HUES6 (cell line): ENCODE data around the gene ANP32D.
"Not testable (repeated sequence)": the region's sequence is repeated elsewhere in the genome, so short reads cannot be mapped to it uniquely, and the experiment has no call there.

Experiments used
- H3K27ac ChIP-seq: 2 replicates; pipeline ENCODE4 v1.7.0; 2013; ENCODE audit warnings: low read depth, mild to moderate bottlenecking, low read length, inconsistent platforms
- H3K27me3 ChIP-seq: 2 replicates; pipeline ENCODE4 v1.6.1; 2013; ENCODE audit warnings: low read length; ENCODE audit not compliant: control insufficient read depth, insufficient read depth
- H3K36me3 ChIP-seq: 2 replicates; pipeline ENCODE4 v1.6.1; 2013; ENCODE audit warnings: low read length; ENCODE audit not compliant: control insufficient read depth, insufficient read depth
- H3K4me1 ChIP-seq: 2 replicates; pipeline ENCODE4 v1.6.1; 2013; ENCODE audit warnings: low read length; ENCODE audit not compliant: control insufficient read depth, insufficient read depth
- H3K4me3 ChIP-seq: 2 replicates; pipeline ENCODE4 v1.5.1; 2013; ENCODE audit warnings: low read depth, low read length
- H3K9ac ChIP-seq: one replicate; pipeline ENCODE4 v1.6.1; 2013; ENCODE audit warnings: mild to moderate bottlenecking, low read length
- H3K9me3 ChIP-seq: 2 replicates; pipeline ENCODE4 v1.6.1; 2013; ENCODE audit warnings: low read depth, low read length; ENCODE audit not compliant: control insufficient read depth, insufficient read depth

ANP32D gene

GRCh38 chr12:48454667-48455066 lies 17.7 kb upstream of the ANP32D start:
- no peaks in the 10 kb centered on the region for H3K4me1 ChIP-seq
- no peaks in the 10 kb centered on the region for H3K36me3 ChIP-seq
- peaks cover 10% of the 10 kb centered on the region; the same call in 1 of the 2 replicates for H3K9me3 ChIP-seq
- H3K9ac ChIP-seq: no peak overlapping the region
- H3K27ac ChIP-seq: no peak overlapping the region
- H3K4me3 ChIP-seq: no peak overlapping the region
- no peaks in the 10 kb centered on the region for H3K27me3 ChIP-seq

- Histone ChIP-seq H3K4me1 (no peaks in the 10 kb centered on the region), H3K4me3 (no peak overlapping the region), H3K27me3 (no peaks in the 10 kb centered on the region), H3K27ac (no peak overlapping the region), H3K36me3 (no peaks in the 10 kb centered on the region), H3K9me3 (peaks cover 6% of the 10 kb centered on the region; the same call in 1 of the 2 replicates), H3K9ac (no peak overlapping the region)
Observed at GRCh38 chr12:48455116-48455515, 17.2 kb upstream of the ANP32D start.

GRCh38 chr12:48459259-48459658 lies 13.1 kb upstream of the ANP32D start:
- no peaks in the 10 kb centered on the region for H3K4me1 ChIP-seq
- no peak overlapping the region for H3K9ac ChIP-seq
- H3K27me3 ChIP-seq: no peaks in the 10 kb centered on the region
- H3K9me3 ChIP-seq: no peaks in the 10 kb centered on the region
- no peak overlapping the region for H3K27ac ChIP-seq
- H3K36me3 ChIP-seq: no peaks in the 10 kb centered on the region
- H3K4me3 ChIP-seq: no peak overlapping the region

- H3K4me3 ChIP-seq, H3K9ac ChIP-seq, H3K4me1 ChIP-seq, H3K27me3 ChIP-seq, H3K27ac ChIP-seq, H3K36me3 ChIP-seq: not testable (repeated sequence)
- peaks cover 54% of the 10 kb centered on the region for H3K9me3 ChIP-seq
Observed at GRCh38 chr12:48469027-48469426, 3.3 kb upstream of the ANP32D start.

GRCh38 chr12:48473061-48473460 lies 702 bp downstream of the ANP32D start:
- Histone ChIP-seq H3K4me1 (no peaks in the 10 kb centered on the region), H3K9me3 (peaks cover 46% of the 10 kb centered on the region), H3K27me3 (no peaks in the 10 kb centered on the region), H3K36me3 (no peaks in the 10 kb centered on the region), H3K27ac (no peak overlapping the region), H3K4me3 (no peak overlapping the region), H3K9ac (no peak overlapping the region)

GRCh38 chr12:48474497-48474896 lies 2.1 kb downstream of the ANP32D start:
- not testable (repeated sequence) for H3K36me3 ChIP-seq, H3K9ac ChIP-seq, H3K4me1 ChIP-seq, H3K27me3 ChIP-seq, H3K4me3 ChIP-seq, H3K27ac ChIP-seq
- peaks cover 33% of the 10 kb centered on the region for H3K9me3 ChIP-seq

- no peaks in the 10 kb centered on the region for H3K4me1 ChIP-seq
- no peak within 1 kb of the TSS for H3K27ac ChIP-seq
- no peaks in the 10 kb centered on the region for H3K36me3 ChIP-seq
Observed at GRCh38 chr12:48482198-48482597, 9.8 kb downstream of the ANP32D start, which contains the start of gene C12orf54. Gene C12orf54 (plus strand): TSS chr12:48482498. CDS start chr12:48483297, 799 bp downstream.

GRCh38 chr12:48482930-48483329 lies 10.6 kb downstream of the ANP32D start:
- Histone ChIP-seq H3K4me3 (no peak overlapping the region), H3K4me1 (no peaks in the 10 kb centered on the region), H3K9ac (no peak overlapping the region), H3K9me3 (no peaks in the 10 kb centered on the region; the same call in 1 of the 2 replicates), H3K27me3 (peaks cover 18% of the 10 kb centered on the region; the same call in 1 of the 2 replicates), H3K27ac (no peak overlapping the region), H3K36me3 (no peaks in the 10 kb centered on the region)

More at GRCh38 chr12:48482198-48482597, 9.8 kb downstream of the ANP32D start, which contains the start of gene C12orf54:
- H3K9me3 ChIP-seq: no peaks in the 10 kb centered on the region; the same call in 1 of the 2 replicates
- no peak within 1 kb of the TSS for H3K9ac ChIP-seq
- no peak within 1 kb of the TSS for H3K4me3 ChIP-seq
- H3K27me3 ChIP-seq: peaks cover 18% of the 10 kb centered on the region; the same call in 1 of the 2 replicates

- Histone ChIP-seq H3K4me1 (no peaks in the 10 kb centered on the region), H3K36me3 (no peaks in the 10 kb centered on the region), H3K27me3 (peaks cover 22% of the 10 kb centered on the region; the same call in 1 of the 2 replicates), H3K4me3 (no peak overlapping the region), H3K9ac (no peak overlapping the region), H3K9me3 (no peaks in the 10 kb centered on the region; the same call in 1 of the 2 replicates), H3K27ac (no peak overlapping the region)
Observed at GRCh38 chr12:48486261-48486660, 13.9 kb downstream of the ANP32D start.

- no peaks in the 10 kb centered on the region for H3K36me3 ChIP-seq
Observed at GRCh38 chr12:48486679-48487078, 14.3 kb downstream of the ANP32D start.

GRCh38 chr12:48489012-48489411 lies 16.7 kb downstream of the ANP32D start:
- Histone ChIP-seq H3K4me3 (no peak overlapping the region), H3K36me3 (no peaks in the 10 kb centered on the region), H3K4me1 (no peaks in the 10 kb centered on the region), H3K9ac (no peak overlapping the region), H3K9me3 (no peaks in the 10 kb centered on the region), H3K27ac (no peak overlapping the region), H3K27me3 (peaks cover 29% of the 10 kb centered on the region; the same call in 1 of the 2 replicates)

More at GRCh38 chr12:48486679-48487078, 14.3 kb downstream of the ANP32D start:
- Histone ChIP-seq H3K4me1 (no peaks in the 10 kb centered on the region), H3K9ac (no peak overlapping the region), H3K27me3 (peaks cover 23% of the 10 kb centered on the region; the same call in 1 of the 2 replicates), H3K4me3 (no peak overlapping the region), H3K9me3 (no peaks in the 10 kb centered on the region; the same call in 1 of the 2 replicates), H3K27ac (no peak overlapping the region)
